HG03108 (cell line): Measurements from ENCODE around the gene SMARCC1.
"Not testable (repeated sequence)": the region's sequence is repeated elsewhere in the genome, so short reads cannot be mapped to it uniquely, and the experiment has no call there.

ENCODE experiments used
- ATAC-seq: cut with Tn5 transposase; IDR thresholded peaks from one replicate; pipeline ENCODE4 v1.9.1; 2021; ENCODE audit warnings: moderate library complexity; ENCODE audit not compliant: unreplicated experiment

The SMARCC1 gene

GRCh38 chr3:47772047-47772446 is 9.6 kb downstream of the SMARCC1 start:
- ATAC-seq: no peak

- ATAC-seq: no peak
Measured at GRCh38 chr3:47766186-47766585, 15.5 kb downstream of the SMARCC1 start.

- no peak for ATAC-seq
Measured at GRCh38 chr3:47762233-47762632, 19.5 kb downstream of the SMARCC1 start.

- ATAC-seq: no peak
Measured at GRCh38 chr3:47761046-47761445, 20.6 kb downstream of the SMARCC1 start.

- not testable (repeated sequence) for ATAC-seq
Measured at GRCh38 chr3:47760207-47760606, 21.5 kb downstream of the SMARCC1 start.

- ATAC-seq: no peak
Measured at GRCh38 chr3:47758261-47759025, 23.2 kb downstream of the SMARCC1 start.

GRCh38 chr3:47752716-47753115 is 29.0 kb downstream of the SMARCC1 start:
- ATAC-seq: no peak

GRCh38 chr3:47750811-47751354 is 30.8 kb downstream of the SMARCC1 start:
- not testable (repeated sequence) for ATAC-seq

- ATAC-seq: no peak
Measured at GRCh38 chr3:47747558-47747957, 34.1 kb downstream of the SMARCC1 start.

GRCh38 chr3:47746264-47746663 is 35.4 kb downstream of the SMARCC1 start:
- ATAC-seq: no peak

GRCh38 chr3:47743855-47744254 is 37.8 kb downstream of the SMARCC1 start:
- no peak for ATAC-seq

- not testable (repeated sequence) for ATAC-seq
Measured at GRCh38 chr3:47743352-47743751, 38.3 kb downstream of the SMARCC1 start.

- ATAC-seq: peak; percentile 50
Measured at GRCh38 chr3:47741925-47742324, 39.8 kb downstream of the SMARCC1 start.

- ATAC-seq: no peak
Measured at GRCh38 chr3:47732143-47732542, 49.5 kb downstream of the SMARCC1 start.

- no peak for ATAC-seq
Measured at GRCh38 chr3:47731061-47731460, 50.6 kb downstream of the SMARCC1 start.

- no peak for ATAC-seq
Measured at GRCh38 chr3:47722859-47723258, 58.8 kb downstream of the SMARCC1 start.

GRCh38 chr3:47717448-47717847 is 64.2 kb downstream of the SMARCC1 start:
- ATAC-seq: not testable (repeated sequence)

GRCh38 chr3:47716656-47717055 is 65.0 kb downstream of the SMARCC1 start:
- no peak for ATAC-seq

GRCh38 chr3:47715928-47716327 is 65.8 kb downstream of the SMARCC1 start:
- no peak for ATAC-seq

GRCh38 chr3:47714606-47715005 is 67.1 kb downstream of the SMARCC1 start:
- no peak for ATAC-seq

GRCh38 chr3:47713655-47714054 is 68.0 kb downstream of the SMARCC1 start:
- ATAC-seq: no peak

GRCh38 chr3:47712398-47712797 is 69.3 kb downstream of the SMARCC1 start:
- no peak for ATAC-seq

GRCh38 chr3:47711596-47711995 is 70.1 kb downstream of the SMARCC1 start:
- no peak for ATAC-seq
